Stimulated activated CD4-positive, alpha-beta T cell treated with anti-CD3 and anti-CD28 coated beads, Interleukin-4, amount 100 ng/mL, for 4 hours (primary cell): Measurements from ENCODE around the gene NPB.

Experiments
- DNase-seq, 2 experiments: peaks; one replicate each; pipeline ENCODE4 v3.0.0-alpha.2; 2020

Gene NPB

GRCh38 chr17:81941484-81942166, 39.6 kb downstream of the NPB start:
- DNase-seq, result no peak

- no peak for DNase-seq
Measured at GRCh38 chr17:81942167-81942553, 40.1 kb downstream of the NPB start.

- no peak for DNase-seq
Measured at GRCh38 chr17:81944858-81945257, 42.8 kb downstream of the NPB start.

GRCh38 chr17:81947189-81947588, 45.2 kb downstream of the NPB start, which contains the start of gene MYADML2:
MYADML2 (minus strand) TSS chr17:81947233; CDS start chr17:81941741, 5,492 bp downstream.
- DNase-seq, result no peak

- DNase-seq, result no peak
Measured at GRCh38 chr17:81948635-81949378, 46.8 kb downstream of the NPB start.

GRCh38 chr17:81950501-81950900, 48.5 kb downstream of the NPB start:
- DNase-seq, result no peak

- DNase-seq, result no peak
Measured at GRCh38 chr17:81951785-81952684, 50.0 kb downstream of the NPB start.
